ENCODE results near the gene POLE. TPM values are rescaled to one million over a fixed set of nuclear protein-coding genes. Genes with fewer than 3 reads are reported as not detected.

POLE gene
- total RNA-seq, 4 donors from 2014 or later, result 58.3 to 198 (median 84.3) TPM

DNA sequence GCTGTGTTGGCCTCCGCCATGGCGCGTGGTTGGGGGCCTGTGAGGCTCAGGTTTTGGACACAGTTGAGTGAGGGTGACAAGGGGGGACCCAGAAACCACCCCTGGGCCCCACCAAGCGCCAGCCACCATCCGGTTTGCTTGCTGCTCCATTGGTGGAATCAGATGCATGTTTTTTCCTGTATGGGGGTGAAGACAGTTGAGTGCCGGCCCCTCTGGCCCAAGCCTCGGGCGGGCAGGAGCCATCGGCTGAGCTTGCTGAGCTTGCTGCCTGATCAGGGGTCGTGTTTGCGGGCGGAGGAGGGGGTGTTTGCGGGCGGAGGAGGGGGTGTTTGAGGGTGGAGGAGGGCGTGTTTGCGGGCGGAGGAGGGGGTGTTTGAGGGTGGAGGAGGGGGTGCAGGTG lies 29.9 kb upstream of the POLE start:
- TF ChIP-seq POLR2A (IDR thresholded peaks at IDR 0.05), result no peak
- TF ChIP-seq, protein P1, sequence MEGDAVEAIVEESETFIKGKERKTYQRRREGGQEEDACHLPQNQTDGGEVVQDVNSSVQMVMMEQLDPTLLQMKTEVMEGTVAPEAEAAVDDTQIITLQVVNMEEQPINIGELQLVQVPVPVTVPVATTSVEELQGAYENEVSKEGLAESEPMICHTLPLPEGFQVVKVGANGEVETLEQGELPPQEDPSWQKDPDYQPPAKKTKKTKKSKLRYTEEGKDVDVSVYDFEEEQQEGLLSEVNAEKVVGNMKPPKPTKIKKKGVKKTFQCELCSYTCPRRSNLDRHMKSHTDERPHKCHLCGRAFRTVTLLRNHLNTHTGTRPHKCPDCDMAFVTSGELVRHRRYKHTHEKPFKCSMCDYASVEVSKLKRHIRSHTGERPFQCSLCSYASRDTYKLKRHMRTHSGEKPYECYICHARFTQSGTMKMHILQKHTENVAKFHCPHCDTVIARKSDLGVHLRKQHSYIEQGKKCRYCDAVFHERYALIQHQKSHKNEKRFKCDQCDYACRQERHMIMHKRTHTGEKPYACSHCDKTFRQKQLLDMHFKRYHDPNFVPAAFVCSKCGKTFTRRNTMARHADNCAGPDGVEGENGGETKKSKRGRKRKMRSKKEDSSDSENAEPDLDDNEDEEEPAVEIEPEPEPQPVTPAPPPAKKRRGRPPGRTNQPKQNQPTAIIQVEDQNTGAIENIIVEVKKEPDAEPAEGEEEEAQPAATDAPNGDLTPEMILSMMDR (IDR thresholded peaks at IDR 0.05), result no peak

GRCh38 chr12:132716356-132716755 lies 29.2 kb upstream of the POLE start:
- no peak for DNase-seq
- peaks cover 0 to 63% (median 0%) of the 10 kb centered on the region in 3 donors for H3K36me3 ChIP-seq
- H3K4me1 ChIP-seq, result peaks cover 0 to 11% (median 2%) of the 10 kb centered on the region in 4 donors
- H3K27ac ChIP-seq, result no peak overlapping the region
- TF ChIP-seq POLR2A (IDR thresholded peaks at IDR 0.05), result no peak
- TF ChIP-seq, protein P1 (IDR thresholded peaks at IDR 0.05), result no peak
- H3K27me3 ChIP-seq, result no peaks in the 10 kb centered on the region
- H3K9me3 ChIP-seq, result no peaks in the 10 kb centered on the region
- no peak overlapping the region for H3K4me3 ChIP-seq

More for the DNA sequence above, 29.9 kb upstream of the POLE start:
- Histone ChIP-seq H3K4me3 (no peak overlapping the region), H3K4me1 (peaks cover 0 to 5% (median 0%) of the 10 kb centered on the region in 4 donors), H3K27me3 (no peaks in the 10 kb centered on the region), H3K9me3 (no peaks in the 10 kb centered on the region), H3K36me3 (peaks cover 0 to 68% (median 0%) of the 10 kb centered on the region in 3 donors), H3K27ac (no peak overlapping the region)
- no peak for DNase-seq

DNA sequence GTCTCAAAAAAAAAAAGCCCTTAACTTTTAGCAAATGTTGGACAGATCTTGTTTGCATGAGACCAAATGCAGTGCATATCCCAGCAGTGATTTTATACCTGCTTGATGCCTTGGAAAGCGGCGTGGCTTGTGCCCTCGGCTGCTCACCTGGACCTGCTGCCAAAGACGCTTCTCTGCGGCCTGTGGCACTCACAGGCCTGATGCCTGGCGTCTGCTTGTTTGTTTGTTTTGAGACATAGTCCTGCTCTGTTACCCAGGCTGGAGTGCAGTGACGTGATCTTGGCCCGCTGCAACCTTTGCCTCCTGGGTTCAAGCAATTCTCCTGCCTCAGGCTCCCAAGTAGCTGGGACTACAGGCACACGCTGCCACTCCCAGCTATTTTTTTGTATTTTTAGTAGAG lies 28.7 kb upstream of the POLE start:
- peaks cover 0 to 58% (median 0%) of the 10 kb centered on the region in 3 donors for H3K36me3 ChIP-seq
- no peak overlapping the region for H3K27ac ChIP-seq
- H3K9me3 ChIP-seq, result no peaks in the 10 kb centered on the region
- no peak for TF ChIP-seq POLR2A (IDR thresholded peaks at IDR 0.05)
- TF ChIP-seq, protein P1 (IDR thresholded peaks at IDR 0.05), result no peak
- no peak for DNase-seq
- no peaks in the 10 kb centered on the region for H3K27me3 ChIP-seq
- no peak overlapping the region for H3K4me3 ChIP-seq
- H3K4me1 ChIP-seq, result peaks cover 0 to 11% (median 4%) of the 10 kb centered on the region in 4 donors

- H3K27ac ChIP-seq, result no peak overlapping the region
- no peak overlapping the region for H3K4me3 ChIP-seq
- no peaks in the 10 kb centered on the region for H3K27me3 ChIP-seq
- TF ChIP-seq, protein P1 (IDR thresholded peaks at IDR 0.05), result no peak
- TF ChIP-seq POLR2A (IDR thresholded peaks at IDR 0.05), result no peak
- H3K4me1 ChIP-seq, result peaks cover 0 to 22% (median 4%) of the 10 kb centered on the region in 4 donors
- peaks cover 0 to 32% (median 0%) of the 10 kb centered on the region in 3 donors for H3K36me3 ChIP-seq
- no peak for DNase-seq
- peaks cover 0 to 5% (median 0%) of the 10 kb centered on the region in 4 donors for H3K9me3 ChIP-seq
Measured at GRCh38 chr12:132713123-132713522, 26.0 kb upstream of the POLE start.

- peaks cover 0 to 5% (median 0%) of the 10 kb centered on the region in 4 donors for H3K9me3 ChIP-seq
- peak overlapping the region; percentile 73 to 98 (median 94) for H3K4me3 ChIP-seq
- DNase-seq, result peak in 2 of 3 donors; percentile 56 to 66
- TF ChIP-seq POLR2A (IDR thresholded peaks at IDR 0.05), result no peak
- TF ChIP-seq, protein P1 (IDR thresholded peaks at IDR 0.05), result no peak
- no peaks in the 10 kb centered on the region for H3K27me3 ChIP-seq
- H3K36me3 ChIP-seq, result peaks cover 0 to 14% (median 0%) of the 10 kb centered on the region in 3 donors
- peaks cover 0 to 22% (median 4%) of the 10 kb centered on the region in 4 donors for H3K4me1 ChIP-seq
- H3K27ac ChIP-seq, result peak overlapping the region; percentile 38 to 90 (median 88)
Measured at GRCh38 chr12:132711080-132711843, 24.1 kb upstream of the POLE start.

All from Peyer's patch (tissue), 4 donors.